ENCODE data around the gene OTOP3.

DNA sequence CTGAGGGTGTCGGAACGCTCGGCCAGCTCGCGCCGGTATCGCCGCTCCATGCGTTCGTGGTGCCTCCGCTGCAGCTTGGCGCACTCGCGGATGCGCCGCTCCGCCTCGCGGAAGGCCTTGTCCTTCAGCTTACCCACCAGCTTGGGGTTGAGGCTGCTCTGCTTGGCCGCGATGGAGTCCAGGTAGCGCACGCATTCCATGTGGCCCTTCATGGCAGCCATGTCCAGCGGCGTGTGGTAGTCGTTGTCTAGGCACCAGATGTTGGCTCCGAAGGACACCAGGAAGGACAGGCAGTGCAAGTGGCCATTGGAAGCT lies 15.4 kb upstream of the OTOP3 start:
- TF ChIP-seq POLR2A (IDR thresholded peaks at IDR 0.05; ENCODE audit: low read depth, low read length) (no peak), TAF1 (IDR thresholded peaks at IDR 0.05; ENCODE audit: borderline replicate concordance, low read depth, low read length) (no peak), POLR2AphosphoS5 (IDR thresholded peaks at IDR 0.05; ENCODE audit: low read depth, low read length) (no peak)
